ENCODE measurements around the gene PXMP4.

PXMP4 gene

GRCh38 chr20:33656783-33657703 is 63.1 kb downstream of the PXMP4 start:
- no peak for DNase-seq (ENCODE audit: low read depth in 2 of 3, low spot score in 2 of 3)

GRCh38 chr20:33656010-33656782 is 63.9 kb downstream of the PXMP4 start:
- no peak for DNase-seq (ENCODE audit: low read depth in 2 of 3, low spot score in 2 of 3)

- DNase-seq (ENCODE audit: low read depth in 2 of 3, low spot score in 2 of 3): no peak
These were observed 64.9 kb downstream of the PXMP4 start for GRCh38 chr20:33655164-33655563.

- DNase-seq (ENCODE audit: low read depth in 2 of 3, low spot score in 2 of 3): no peak
These were observed 65.4 kb downstream of the PXMP4 start for GRCh38 chr20:33654680-33655161.

- DNase-seq (ENCODE audit: low read depth in 2 of 3, low spot score in 2 of 3): no peak
These were observed 66.1 kb downstream of the PXMP4 start for GRCh38 chr20:33653900-33654596.

- no peak for DNase-seq (ENCODE audit: low read depth in 2 of 3, low spot score in 2 of 3)
These were observed 66.8 kb downstream of the PXMP4 start for GRCh38 chr20:33653218-33653899.

Data from activated CD8-positive, alpha-beta memory T cell treated with anti-CD3 and anti-CD28 coated beads for 48 hours (primary cell).